ENCODE results near the gene PTPRO.

DNA sequence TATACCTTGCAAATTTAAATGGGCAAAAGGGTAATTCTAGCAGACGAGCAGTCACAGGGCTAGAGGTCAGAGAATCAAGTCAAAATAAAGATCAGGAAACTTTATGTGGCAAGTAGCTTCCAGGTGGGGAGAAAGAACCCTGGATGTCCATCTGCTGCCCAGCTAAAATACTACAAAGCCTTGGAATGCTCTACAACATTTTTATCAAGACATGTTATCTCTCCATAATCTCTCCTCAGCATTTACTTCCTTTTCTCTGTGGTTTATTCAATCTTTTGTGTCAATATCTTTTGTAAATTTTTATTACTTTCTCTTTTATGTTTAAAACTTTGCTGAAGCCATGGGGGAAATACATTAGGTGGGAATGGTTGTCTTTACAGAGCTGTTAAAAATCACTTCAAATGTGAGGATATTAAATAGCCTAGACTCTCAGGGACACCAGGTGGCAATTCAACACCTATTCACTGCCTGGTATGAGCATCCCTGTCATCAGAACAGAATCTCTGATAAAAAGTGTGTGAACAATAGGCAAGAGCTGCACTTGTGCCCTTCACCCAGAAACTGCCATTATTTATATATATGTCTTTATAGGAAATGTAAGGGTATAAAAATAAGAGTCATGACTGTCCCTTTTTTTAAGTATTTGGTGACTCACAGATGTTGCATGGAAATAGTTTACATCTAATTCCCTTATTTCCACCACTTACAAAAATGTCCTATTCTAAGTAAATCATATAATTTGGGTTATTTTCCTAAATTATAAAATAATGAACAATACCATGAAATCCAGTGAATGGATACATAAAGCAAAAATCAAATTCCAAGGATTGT lies 314.0 kb downstream of the PTPRO start:
- TF ChIP-seq, protein P1, sequence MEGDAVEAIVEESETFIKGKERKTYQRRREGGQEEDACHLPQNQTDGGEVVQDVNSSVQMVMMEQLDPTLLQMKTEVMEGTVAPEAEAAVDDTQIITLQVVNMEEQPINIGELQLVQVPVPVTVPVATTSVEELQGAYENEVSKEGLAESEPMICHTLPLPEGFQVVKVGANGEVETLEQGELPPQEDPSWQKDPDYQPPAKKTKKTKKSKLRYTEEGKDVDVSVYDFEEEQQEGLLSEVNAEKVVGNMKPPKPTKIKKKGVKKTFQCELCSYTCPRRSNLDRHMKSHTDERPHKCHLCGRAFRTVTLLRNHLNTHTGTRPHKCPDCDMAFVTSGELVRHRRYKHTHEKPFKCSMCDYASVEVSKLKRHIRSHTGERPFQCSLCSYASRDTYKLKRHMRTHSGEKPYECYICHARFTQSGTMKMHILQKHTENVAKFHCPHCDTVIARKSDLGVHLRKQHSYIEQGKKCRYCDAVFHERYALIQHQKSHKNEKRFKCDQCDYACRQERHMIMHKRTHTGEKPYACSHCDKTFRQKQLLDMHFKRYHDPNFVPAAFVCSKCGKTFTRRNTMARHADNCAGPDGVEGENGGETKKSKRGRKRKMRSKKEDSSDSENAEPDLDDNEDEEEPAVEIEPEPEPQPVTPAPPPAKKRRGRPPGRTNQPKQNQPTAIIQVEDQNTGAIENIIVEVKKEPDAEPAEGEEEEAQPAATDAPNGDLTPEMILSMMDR (IDR thresholded peaks at IDR 0.05): no peak
- TF ChIP-seq POLR2A (IDR thresholded peaks at IDR 0.05): no peak
